OCI-LY7 (cell line): ENCODE data around the gene DGLUCY. TPM values are rescaled to one million over a fixed set of nuclear protein-coding genes. Genes with fewer than 3 reads are reported as not detected.

Source experiments
- BruUV-seq: library from RNA; stranded (reverse); fragments of 400-500 nt; replicated peaks from 2 replicates; lab custom pipeline; 2021; lab: Mats Ljungman, UMichigan
- CTCF ChIA-PET: fragments of 300-600 bp; sonication (Branson Sonifier 250); formaldehyde crosslinking; loops from one replicate; lab custom pipeline; 2022; ENCODE audit warnings: antibody characterized with exemption; ENCODE audit not compliant: unreplicated experiment; lab: Charles Lee
- POLR2A ChIA-PET: fragments of 300-600 bp; sonication (Branson Sonifier 250); formaldehyde crosslinking; loops from one replicate; lab custom pipeline; 2022; ENCODE audit warnings: antibody characterized with exemption; lab: Charles Lee
- DNase-seq: peaks from one replicate; pipeline ENCODE4 v3.0.0-alpha.2; 2015; ENCODE audit warnings: low spot score
- H2AFZ ChIP-seq: fragments of 200-600 bp; sonication (generic), shearing (Covaris generic); 2 replicates; pipeline ENCODE4 v1.6.1; 2014; ENCODE audit warnings: mild to moderate bottlenecking, antibody characterized with exemption, low read length, moderate library complexity
- H3K27ac ChIP-seq: fragments of 200-600 bp; sonication (generic); 2 replicates; pipeline ENCODE4 v1.5.1; 2014; ENCODE audit warnings: mixed run types, low read depth, mild to moderate bottlenecking, moderate library complexity, low read length, inconsistent platforms; ENCODE audit not compliant: poor library complexity, severe bottlenecking
- H3K36me3 ChIP-seq: fragments of 200-600 bp; sonication (generic); 2 replicates; pipeline ENCODE4 v1.6.1; 2014; ENCODE audit warnings: mild to moderate bottlenecking, antibody characterized with exemption, low read length, moderate library complexity, mixed read lengths; ENCODE audit not compliant: insufficient read depth
- H3K4me1 ChIP-seq: fragments of 200-600 bp; sonication (generic); 2 replicates; pipeline ENCODE4 v1.5.1; 2014; ENCODE audit warnings: mild to moderate bottlenecking, low read length; ENCODE audit not compliant: insufficient read depth, poor library complexity, severe bottlenecking
- H3K4me2 ChIP-seq: fragments of 200-600 bp; sonication (generic); 2 replicates; pipeline ENCODE4 v1.6.1; 2014; ENCODE audit warnings: mild to moderate bottlenecking, low read length
- H3K4me3 ChIP-seq: fragments of 200-600 bp; sonication (generic); 2 replicates; pipeline ENCODE4 v1.5.1; 2014; ENCODE audit warnings: mild to moderate bottlenecking, low read depth, low read length; ENCODE audit not compliant: poor library complexity, severe bottlenecking
- H3K79me2 ChIP-seq: fragments of 200-600 bp; sonication (generic); 2 replicates; pipeline ENCODE4 v1.6.1; 2016; ENCODE audit warnings: low read depth, mild to moderate bottlenecking, low read length, moderate library complexity, mixed read lengths; ENCODE audit not compliant: insufficient read depth
- H3K9me2 ChIP-seq: fragments of 200-600 bp; sonication (generic); 2 replicates; pipeline ENCODE4 v1.6.1; 2016; ENCODE audit warnings: mild to moderate bottlenecking, low read length, mixed read lengths; ENCODE audit not compliant: insufficient read depth
- H3K9me3 ChIP-seq: fragments of 200-600 bp; sonication (generic); 2 replicates; pipeline ENCODE4 v1.6.1; 2014; ENCODE audit warnings: mild to moderate bottlenecking, mixed run types, low read length, mixed read lengths
- H4K20me1 ChIP-seq: fragments of 200-600 bp; sonication (generic); 2 replicates; pipeline ENCODE4 v1.6.1; 2014; ENCODE audit warnings: mild to moderate bottlenecking, antibody characterized with exemption, low read length, moderate library complexity, mixed read lengths; ENCODE audit not compliant: insufficient read depth
- CTCF ChIP-seq: fragments of 200-600 bp; sonication (generic); conservative IDR thresholded peaks from 2 replicates; pipeline ENCODE4 v1.5.1; 2014; ENCODE audit warnings: mild to moderate bottlenecking, antibody characterized with exemption, low read length, moderate library complexity, mixed read lengths
- EZH2phosphoT487 ChIP-seq: fragments of 200-600 bp; sonication (generic); IDR thresholded peaks from 2 replicates; pipeline ENCODE4 v1.6.1; 2018; ENCODE audit warnings: low read depth, borderline replicate concordance, mild to moderate bottlenecking, mixed run types, antibody characterized with exemption, low read length, moderate library complexity, mixed read lengths
- intact Hi-C: fragments of 100-400 bp; cut with micrococcal nuclease; formaldehyde crosslinking; loops from one replicate; pipeline ENCODE4 v1.10.0; 2022; ENCODE audit not compliant: unreplicated experiment
- total RNA-seq, 2 experiments: library from RNA; depleted of rRNA in 1 of 2; stranded (reverse); fragments of >200 nt in 1 of 2; shearing (Covaris generic) in 1 of 2; gene quantifications; 2 replicates each; pipeline ENCODE4 v1.2.3, GENCODE V29; 2014 to 2022

Gene DGLUCY
- total RNA-seq, 2 experiments from 2014 or later, result 37.6 to 56.8 TPM

GRCh38 chr14:91211017-91211416 is 97.1 kb downstream of the DGLUCY start:
- intact Hi-C loops, result no loop called here
- Histone ChIP-seq H3K4me3 (no peak overlapping the region), H3K79me2 (no peaks in the 10 kb centered on the region), H3K27ac (no peak overlapping the region), H3K9me3 (no peaks in the 10 kb centered on the region), H3K36me3 (peaks cover 48% of the 10 kb centered on the region), H4K20me1 (no peaks in the 10 kb centered on the region), H3K9me2 (no peaks in the 10 kb centered on the region), H2AFZ (no peak overlapping the region), H3K4me2 (no peak overlapping the region), H3K4me1 (no peaks in the 10 kb centered on the region)
- no TSS peak for BruUV-seq
- ChIA-PET POLR2A (no interaction called here), CTCF (no interaction called here)
- no peak for DNase-seq
- TF ChIP-seq CTCF, result no peak
- TF ChIP-seq EZH2phosphoT487, result no peak

- Histone ChIP-seq H3K36me3 (peaks cover 43% of the 10 kb centered on the region), H3K4me1 (no peaks in the 10 kb centered on the region), H3K9me2 (no peaks in the 10 kb centered on the region), H3K4me3 (no peak overlapping the region), H3K4me2 (no peak overlapping the region), H3K27ac (no peak overlapping the region), H3K9me3 (no peaks in the 10 kb centered on the region), H4K20me1 (no peaks in the 10 kb centered on the region), H3K79me2 (no peaks in the 10 kb centered on the region), H2AFZ (no peak overlapping the region)
- intact Hi-C loops, result no loop called here
- TF ChIP-seq EZH2phosphoT487, result no peak
- no peak for TF ChIP-seq CTCF
- CTCF ChIA-PET, result no interaction called here
- no peak for DNase-seq
- BruUV-seq, result no TSS peak
- POLR2A ChIA-PET, result no interaction called here
These were observed 100.4 kb downstream of the DGLUCY start for GRCh38 chr14:91214306-91214705.

GRCh38 chr14:91215381-91215780 is 101.5 kb downstream of the DGLUCY start:
- TF ChIP-seq CTCF (no peak), EZH2phosphoT487 (no peak)
- POLR2A ChIA-PET, result interaction anchor here (0.6 kb wide), 2 partner anchors 22 to 94 kb away, joined by 4 to 7 read pairs; no protein-coding TSS in a partner anchor
- H3K27ac ChIP-seq, result no peak overlapping the region
- no peak for DNase-seq
- H3K79me2 ChIP-seq, result no peaks in the 10 kb centered on the region
- H3K36me3 ChIP-seq, result peaks cover 33% of the 10 kb centered on the region
- H3K4me2 ChIP-seq, result no peak overlapping the region
- BruUV-seq, result no TSS peak
- no peaks in the 10 kb centered on the region for H3K4me1 ChIP-seq
- no peaks in the 10 kb centered on the region for H3K9me2 ChIP-seq
- intact Hi-C loops, result no loop called here
- no peaks in the 10 kb centered on the region for H4K20me1 ChIP-seq
- no peak overlapping the region for H2AFZ ChIP-seq
- no peaks in the 10 kb centered on the region for H3K9me3 ChIP-seq
- H3K4me3 ChIP-seq, result no peak overlapping the region
- CTCF ChIA-PET, result no interaction called here
